Subcutaneous adipose tissue (tissue), 4 donors: ENCODE results near the gene RASL11B. TPM values are rescaled to one million over a fixed set of nuclear protein-coding genes. Genes with fewer than 3 reads are reported as not detected.

Experiments
- CTCF ChIP-seq: fragments of 450-650 bp; IDR thresholded peaks from one replicate; pipeline ENCODE4 v1.5.1; 2016; ENCODE audit warnings: low read depth, mild to moderate bottlenecking, control low read depth, antibody characterized with exemption, moderate library complexity
- total RNA-seq, 4 donors: library from RNA; depleted of rRNA; stranded (reverse); fragments of >200 nt; gene quantifications; one replicate each; pipeline ENCODE4 v1.1.0, GENCODE V29; 2016

The RASL11B gene
- total RNA-seq, 4 donors from 2014 or later = 0.66 to 2.4 TPM; not detected in 2

DNA sequence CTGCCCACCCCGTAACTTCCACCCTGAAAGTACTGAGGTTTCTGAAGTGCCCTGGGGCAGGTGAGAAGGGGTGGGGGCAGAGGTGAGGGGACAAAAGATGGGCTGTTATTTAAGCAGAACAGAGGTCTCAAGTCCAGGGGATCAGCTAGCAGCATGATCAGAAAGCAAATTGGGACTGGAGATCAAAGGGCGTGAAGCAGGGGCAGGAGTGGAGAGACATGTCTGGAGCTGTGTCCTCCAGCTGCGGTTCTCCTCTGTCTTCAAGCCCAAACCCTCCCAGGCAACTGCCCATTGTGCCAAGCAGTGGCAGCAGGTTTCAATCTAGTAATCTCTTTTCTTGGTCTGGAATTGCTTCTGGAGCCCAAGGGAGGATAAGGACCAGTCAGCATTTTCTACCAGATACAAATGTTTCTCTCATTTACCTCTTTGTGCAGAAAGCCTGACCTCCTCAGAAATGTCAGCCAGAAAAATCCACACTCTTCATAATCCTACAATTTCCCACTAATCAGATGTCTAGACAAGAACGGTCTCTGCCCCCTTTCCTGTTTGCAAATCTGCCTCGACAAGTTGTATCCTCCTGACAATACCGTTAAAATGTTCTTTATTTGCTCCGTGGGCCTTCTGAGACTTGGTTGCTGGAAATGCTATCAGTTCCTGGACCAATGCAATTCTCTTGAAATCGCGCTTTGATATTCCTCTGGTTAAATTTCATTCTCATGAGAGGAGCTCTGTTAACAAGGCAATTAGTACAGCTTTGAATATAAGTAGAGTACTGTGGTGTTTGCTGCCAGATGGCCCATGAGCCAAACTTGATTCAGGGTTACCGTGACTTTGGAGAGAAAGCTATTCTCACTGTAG, 23.2 kb upstream of the RASL11B start:
- no peak for TF ChIP-seq CTCF

GRCh38 chr4:52840531-52841370, 21.4 kb upstream of the RASL11B start:
- no peak for TF ChIP-seq CTCF

- TF ChIP-seq CTCF = no peak
Observed at GRCh38 chr4:52841682-52842456, 20.2 kb upstream of the RASL11B start.

GRCh38 chr4:52842792-52843191, 19.3 kb upstream of the RASL11B start:
- no peak for TF ChIP-seq CTCF

DNA sequence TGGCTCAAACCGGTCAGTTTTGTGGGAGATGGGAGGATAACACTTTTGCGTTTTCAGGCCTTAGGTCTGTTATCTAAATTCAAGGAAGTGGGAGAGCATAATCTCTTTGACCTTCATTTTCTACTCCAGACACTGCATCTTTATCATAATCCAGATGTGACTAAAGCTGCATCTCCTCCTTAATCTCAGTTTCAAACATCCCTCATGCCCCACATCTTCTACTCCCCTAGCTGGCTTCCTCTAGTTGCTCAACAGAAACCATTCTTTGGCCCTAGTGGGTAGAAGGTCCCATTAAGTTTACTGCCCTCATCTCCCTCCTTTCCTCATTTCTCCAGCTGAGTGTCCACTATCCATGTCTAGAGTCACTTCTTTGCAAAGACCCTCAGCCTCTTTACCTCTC, 18.8 kb upstream of the RASL11B start:
- TF ChIP-seq CTCF = no peak

DNA sequence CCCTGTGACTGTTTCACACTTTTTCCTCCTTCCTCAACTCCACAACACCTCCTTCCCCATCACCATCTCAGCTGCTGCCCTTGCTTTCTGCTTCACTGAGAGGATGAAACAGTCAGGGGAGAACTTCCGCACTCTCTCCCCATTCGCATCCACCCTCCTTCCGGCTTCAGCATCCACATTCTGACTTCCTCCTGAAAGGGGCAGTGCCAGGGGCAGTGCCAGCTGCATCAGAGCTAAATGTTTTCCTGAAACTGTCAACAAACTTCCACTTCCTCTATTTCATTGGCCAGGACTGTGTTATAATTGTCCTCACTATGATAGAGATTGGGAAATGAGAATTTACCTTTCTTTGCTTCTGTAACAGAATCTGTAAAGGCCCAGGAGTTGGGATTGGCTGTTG, 18.2 kb upstream of the RASL11B start:
- no peak for TF ChIP-seq CTCF
